GM20000 (cell line): ENCODE results near the gene FNDC3A.

Experiments used
- DNase-seq: peaks from one replicate; pipeline ENCODE4 v3.0.0; 2012; ENCODE audit warnings: low spot score
- TF ChIP-seq, protein P1 (sequence below): IDR thresholded peaks from 2 replicates; pipeline ENCODE4 v1.5.1; 2012; ENCODE audit warnings: mild to moderate bottlenecking, control low read depth; ENCODE audit errors: extremely low read depth, missing control alignments

Gene FNDC3A

DNA sequence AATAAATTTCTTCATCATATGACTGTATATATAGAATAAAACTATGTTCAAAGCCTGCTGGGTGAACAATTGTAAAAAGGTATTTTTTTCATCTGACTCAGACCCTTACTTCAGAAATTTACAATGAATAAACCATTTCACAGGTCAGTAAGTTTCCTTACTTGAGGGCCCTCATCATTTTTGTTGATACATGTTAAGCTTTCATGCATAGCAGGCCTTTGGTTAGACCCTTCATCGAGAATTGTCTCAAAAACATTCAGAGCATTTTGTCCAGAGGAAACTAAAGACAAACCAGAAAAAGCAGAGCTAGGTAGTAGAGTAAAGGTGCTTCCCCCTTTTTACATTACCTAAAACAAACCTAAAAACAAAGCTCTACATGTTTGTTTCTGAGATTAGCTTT lies 46.2 kb downstream of the FNDC3A start:
- TF ChIP-seq, protein P1, sequence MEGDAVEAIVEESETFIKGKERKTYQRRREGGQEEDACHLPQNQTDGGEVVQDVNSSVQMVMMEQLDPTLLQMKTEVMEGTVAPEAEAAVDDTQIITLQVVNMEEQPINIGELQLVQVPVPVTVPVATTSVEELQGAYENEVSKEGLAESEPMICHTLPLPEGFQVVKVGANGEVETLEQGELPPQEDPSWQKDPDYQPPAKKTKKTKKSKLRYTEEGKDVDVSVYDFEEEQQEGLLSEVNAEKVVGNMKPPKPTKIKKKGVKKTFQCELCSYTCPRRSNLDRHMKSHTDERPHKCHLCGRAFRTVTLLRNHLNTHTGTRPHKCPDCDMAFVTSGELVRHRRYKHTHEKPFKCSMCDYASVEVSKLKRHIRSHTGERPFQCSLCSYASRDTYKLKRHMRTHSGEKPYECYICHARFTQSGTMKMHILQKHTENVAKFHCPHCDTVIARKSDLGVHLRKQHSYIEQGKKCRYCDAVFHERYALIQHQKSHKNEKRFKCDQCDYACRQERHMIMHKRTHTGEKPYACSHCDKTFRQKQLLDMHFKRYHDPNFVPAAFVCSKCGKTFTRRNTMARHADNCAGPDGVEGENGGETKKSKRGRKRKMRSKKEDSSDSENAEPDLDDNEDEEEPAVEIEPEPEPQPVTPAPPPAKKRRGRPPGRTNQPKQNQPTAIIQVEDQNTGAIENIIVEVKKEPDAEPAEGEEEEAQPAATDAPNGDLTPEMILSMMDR = no peak
- DNase-seq = no peak

- DNase-seq = no peak
- TF ChIP-seq, protein P1 = no peak
These were observed 46.9 kb downstream of the FNDC3A start for GRCh38 chr13:49022472-49023144.

GRCh38 chr13:49023431-49023830 lies 47.7 kb downstream of the FNDC3A start:
- TF ChIP-seq, protein P1 = no peak
- DNase-seq = no peak

DNA sequence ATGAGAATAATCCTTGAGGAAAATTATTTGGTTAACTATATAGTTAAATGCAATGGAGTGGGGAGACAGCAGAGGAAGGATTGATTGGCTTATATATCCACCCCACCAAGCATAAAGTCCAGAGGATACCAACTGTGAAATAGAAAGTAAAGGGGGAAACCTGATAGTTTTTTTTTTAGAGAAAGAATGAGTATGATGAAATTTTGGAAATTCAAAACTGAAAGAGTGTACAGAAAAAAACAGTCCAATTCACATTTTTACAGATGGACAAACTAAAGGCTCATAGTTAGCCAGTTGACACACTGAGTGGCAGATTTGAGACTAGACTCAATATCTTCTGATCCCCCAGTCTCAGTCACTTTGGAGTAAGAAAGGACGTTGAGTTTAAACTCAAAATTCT lies 51.1 kb downstream of the FNDC3A start:
- DNase-seq = no peak
- TF ChIP-seq, protein P1 = no peak

- no peak for DNase-seq
- TF ChIP-seq, protein P1 = no peak
These were observed 53.9 kb downstream of the FNDC3A start for GRCh38 chr13:49029570-49029969.

GRCh38 chr13:49030213-49030612 lies 54.5 kb downstream of the FNDC3A start:
- TF ChIP-seq, protein P1 = no peak
- DNase-seq = no peak

DNA sequence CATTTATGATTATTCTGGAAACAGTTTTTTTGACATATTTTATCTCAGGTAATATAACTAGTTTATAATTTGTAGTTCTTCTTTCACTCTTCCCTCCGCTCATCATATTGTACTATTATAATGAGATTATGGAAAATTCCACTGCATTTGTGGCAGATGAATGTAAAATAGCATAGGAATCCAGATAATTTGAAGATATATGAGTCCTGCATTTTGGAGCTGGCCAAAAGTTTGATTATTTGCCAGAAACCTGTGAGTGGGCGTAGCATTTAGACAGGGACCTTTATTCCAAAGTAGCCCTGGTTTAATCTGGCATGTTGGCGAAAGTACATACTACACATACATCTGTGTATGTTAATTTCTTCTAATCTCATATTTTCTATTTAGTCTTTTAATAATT lies 65.2 kb downstream of the FNDC3A start:
- TF ChIP-seq, protein P1 = no peak
- DNase-seq = no peak
